ENCODE measurements around the gene FBXW8.

DNA sequence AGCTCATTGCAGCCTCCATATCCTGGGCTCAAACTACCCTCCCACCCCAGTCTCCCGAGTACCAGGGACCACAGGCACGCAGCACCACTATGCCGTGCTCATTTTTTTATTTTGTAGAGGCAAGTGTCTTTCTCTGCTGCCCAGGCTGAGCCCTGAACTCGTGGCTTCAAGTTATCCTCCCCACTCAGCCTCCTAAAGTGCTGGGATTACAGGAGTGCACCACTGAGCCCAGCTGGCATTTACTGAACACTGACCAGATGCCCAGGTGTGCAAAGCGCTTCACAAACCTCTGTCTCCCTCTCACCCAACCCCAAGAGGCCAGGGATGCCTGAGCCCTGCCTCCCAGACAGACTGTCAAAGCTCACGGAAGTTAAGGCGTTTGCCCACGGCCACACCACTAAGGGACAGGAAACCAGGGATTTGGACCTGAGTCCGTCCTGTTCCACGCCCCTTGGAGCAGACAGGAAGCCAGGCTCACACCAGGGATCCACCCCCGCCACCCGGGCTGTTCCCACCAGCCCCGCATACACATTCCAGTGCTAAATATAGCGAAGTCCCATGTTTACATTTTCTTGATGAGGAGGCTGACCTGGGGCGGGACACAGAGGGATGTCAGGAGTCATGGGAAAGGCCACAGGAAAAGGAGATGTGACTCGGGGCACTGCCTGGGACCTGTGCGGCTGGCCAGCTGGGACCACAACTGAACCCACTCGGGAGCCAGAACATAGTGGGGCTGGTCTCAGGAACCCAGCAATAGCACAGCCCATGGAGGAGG, 137.2 kb downstream of the FBXW8 start:
- TF ChIP-seq, protein P1, sequence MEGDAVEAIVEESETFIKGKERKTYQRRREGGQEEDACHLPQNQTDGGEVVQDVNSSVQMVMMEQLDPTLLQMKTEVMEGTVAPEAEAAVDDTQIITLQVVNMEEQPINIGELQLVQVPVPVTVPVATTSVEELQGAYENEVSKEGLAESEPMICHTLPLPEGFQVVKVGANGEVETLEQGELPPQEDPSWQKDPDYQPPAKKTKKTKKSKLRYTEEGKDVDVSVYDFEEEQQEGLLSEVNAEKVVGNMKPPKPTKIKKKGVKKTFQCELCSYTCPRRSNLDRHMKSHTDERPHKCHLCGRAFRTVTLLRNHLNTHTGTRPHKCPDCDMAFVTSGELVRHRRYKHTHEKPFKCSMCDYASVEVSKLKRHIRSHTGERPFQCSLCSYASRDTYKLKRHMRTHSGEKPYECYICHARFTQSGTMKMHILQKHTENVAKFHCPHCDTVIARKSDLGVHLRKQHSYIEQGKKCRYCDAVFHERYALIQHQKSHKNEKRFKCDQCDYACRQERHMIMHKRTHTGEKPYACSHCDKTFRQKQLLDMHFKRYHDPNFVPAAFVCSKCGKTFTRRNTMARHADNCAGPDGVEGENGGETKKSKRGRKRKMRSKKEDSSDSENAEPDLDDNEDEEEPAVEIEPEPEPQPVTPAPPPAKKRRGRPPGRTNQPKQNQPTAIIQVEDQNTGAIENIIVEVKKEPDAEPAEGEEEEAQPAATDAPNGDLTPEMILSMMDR (IDR thresholded peaks at IDR 0.05; ENCODE audit: low read length), result no peak
- no peak for TF ChIP-seq EZH2phosphoT487 (IDR thresholded peaks at IDR 0.05; ENCODE audit: low read length)

Measured in MM.1S (cell line).